ENCODE measurements around the gene DBT.

DBT gene

GRCh38 chr1:100250264-100250663, 630 bp upstream of the DBT start:
- DNase-seq (no peak), ATAC-seq (ENCODE audit: insufficient read depth, low read depth) (no peak)
- no peak for TF ChIP-seq CTCF (IDR thresholded peaks at IDR 0.05; ENCODE audit: borderline replicate concordance, extremely low read depth, low read length, poor library complexity, severe bottlenecking)
- Histone ChIP-seq H3K4me1 (ENCODE audit: insufficient read depth, low read length) (peaks cover 24% of the 10 kb centered on the region), H3K79me2 (ENCODE audit: insufficient read depth, low read length) (peaks cover 33% of the 10 kb centered on the region), H4K20me1 (ENCODE audit: insufficient read depth, low read length) (no peaks in the 10 kb centered on the region), H3K27me3 (ENCODE audit: insufficient read depth, low read length, poor library complexity) (no peaks in the 10 kb centered on the region), H3K9ac (ENCODE audit: low read depth, low read length) (peak overlapping the region; percentile 85), H3K9me3 (ENCODE audit: insufficient read depth, low read length, severe bottlenecking) (no peaks in the 10 kb centered on the region), H3K36me3 (ENCODE audit: insufficient read depth, low read length) (no peaks in the 10 kb centered on the region), H2AFZ (ENCODE audit: low read depth, low read length) (peak overlapping the region; percentile 99), H3K27ac (ENCODE audit: low read length) (peak overlapping the region; percentile 65), H3K4me3 (ENCODE audit: low read depth in 1 of 2, low read length in 2 of 2) (peak overlapping the region; percentile 66 to 72; a peak in 3 of 4 replicates), H3K4me2 (ENCODE audit: insufficient read depth, low read length) (peak overlapping the region; percentile 76)

GRCh38 chr1:100249155-100249536, 488 bp downstream of the DBT start:
- H3K4me3 ChIP-seq (ENCODE audit: low read depth in 1 of 2, low read length in 2 of 2): peak overlapping the region; percentile 66 to 72
- H4K20me1 ChIP-seq (ENCODE audit: insufficient read depth, low read length): no peaks in the 10 kb centered on the region
- no peaks in the 10 kb centered on the region for H3K9me3 ChIP-seq (ENCODE audit: insufficient read depth, low read length, severe bottlenecking)
- ATAC-seq (ENCODE audit: insufficient read depth, low read depth): no peak
- H3K27me3 ChIP-seq (ENCODE audit: insufficient read depth, low read length, poor library complexity): no peaks in the 10 kb centered on the region
- H3K79me2 ChIP-seq (ENCODE audit: insufficient read depth, low read length): peaks cover 43% of the 10 kb centered on the region
- H2AFZ ChIP-seq (ENCODE audit: low read depth, low read length): peak overlapping the region; percentile 99
- no peaks in the 10 kb centered on the region for H3K36me3 ChIP-seq (ENCODE audit: insufficient read depth, low read length)
- H3K27ac ChIP-seq (ENCODE audit: low read length): peak overlapping the region; percentile 94
- TF ChIP-seq EZH2 (IDR thresholded peaks at IDR 0.05; ENCODE audit: borderline replicate concordance, low read depth, low read length, severe bottlenecking): no peak
- no peak for TF ChIP-seq CTCF (IDR thresholded peaks at IDR 0.05; ENCODE audit: borderline replicate concordance, extremely low read depth, low read length, poor library complexity, severe bottlenecking)
- H3K4me1 ChIP-seq (ENCODE audit: insufficient read depth, low read length): peaks cover 24% of the 10 kb centered on the region
- peak overlapping the region; percentile 76 for H3K4me2 ChIP-seq (ENCODE audit: insufficient read depth, low read length)
- peak overlapping the region; percentile 85 for H3K9ac ChIP-seq (ENCODE audit: low read depth, low read length)
- DNase-seq: no peak

- peaks cover 7% of the 10 kb centered on the region; the same call in 1 of the 2 replicates for H3K36me3 ChIP-seq (ENCODE audit: insufficient read depth, low read length)
- H3K9ac ChIP-seq (ENCODE audit: low read depth, low read length): no peak overlapping the region
- no peaks in the 10 kb centered on the region for H3K9me3 ChIP-seq (ENCODE audit: insufficient read depth, low read length, severe bottlenecking)
- H3K4me2 ChIP-seq (ENCODE audit: insufficient read depth, low read length): no peak overlapping the region; the same call in 1 of the 2 replicates
- H3K79me2 ChIP-seq (ENCODE audit: insufficient read depth, low read length): peaks cover 64% of the 10 kb centered on the region
- no peak for TF ChIP-seq EZH2 (IDR thresholded peaks at IDR 0.05; ENCODE audit: borderline replicate concordance, low read depth, low read length, severe bottlenecking)
- no peak for TF ChIP-seq CTCF (IDR thresholded peaks at IDR 0.05; ENCODE audit: borderline replicate concordance, extremely low read depth, low read length, poor library complexity, severe bottlenecking)
- H4K20me1 ChIP-seq (ENCODE audit: insufficient read depth, low read length): no peaks in the 10 kb centered on the region
- no peaks in the 10 kb centered on the region for H3K27me3 ChIP-seq (ENCODE audit: insufficient read depth, low read length, poor library complexity)
- no peak for DNase-seq
- H2AFZ ChIP-seq (ENCODE audit: low read depth, low read length): no peak overlapping the region
- H3K4me1 ChIP-seq (ENCODE audit: insufficient read depth, low read length): peaks cover 24% of the 10 kb centered on the region
- no peak overlapping the region for H3K4me3 ChIP-seq (ENCODE audit: low read depth in 1 of 2, low read length in 2 of 2)
- H3K27ac ChIP-seq (ENCODE audit: low read length): no peak overlapping the region
- ATAC-seq (ENCODE audit: insufficient read depth, low read depth): no peak
Measured at GRCh38 chr1:100246738-100247137, 2.9 kb downstream of the DBT start.

- Histone ChIP-seq H3K36me3 (ENCODE audit: insufficient read depth, low read length) (peaks cover 33% of the 10 kb centered on the region; the same call in 1 of the 2 replicates), H3K9ac (ENCODE audit: low read depth, low read length) (no peak overlapping the region), H3K4me1 (ENCODE audit: insufficient read depth, low read length) (no peaks in the 10 kb centered on the region), H3K27ac (ENCODE audit: low read length) (no peak overlapping the region), H3K9me3 (ENCODE audit: insufficient read depth, low read length, severe bottlenecking) (no peaks in the 10 kb centered on the region), H3K4me3 (ENCODE audit: low read depth in 1 of 2, low read length in 2 of 2) (no peak overlapping the region), H3K79me2 (ENCODE audit: insufficient read depth, low read length) (peaks cover 36% of the 10 kb centered on the region), H2AFZ (ENCODE audit: low read depth, low read length) (no peak overlapping the region), H4K20me1 (ENCODE audit: insufficient read depth, low read length) (no peaks in the 10 kb centered on the region), H3K4me2 (ENCODE audit: insufficient read depth, low read length) (no peak overlapping the region), H3K27me3 (ENCODE audit: insufficient read depth, low read length, poor library complexity) (no peaks in the 10 kb centered on the region)
- TF ChIP-seq CTCF (IDR thresholded peaks at IDR 0.05; ENCODE audit: borderline replicate concordance, extremely low read depth, low read length, poor library complexity, severe bottlenecking): no peak
- TF ChIP-seq EZH2 (IDR thresholded peaks at IDR 0.05; ENCODE audit: borderline replicate concordance, low read depth, low read length, severe bottlenecking): no peak
- DNase-seq (no peak), ATAC-seq (ENCODE audit: insufficient read depth, low read depth) (no peak)
Measured at GRCh38 chr1:100240631-100241030, 9.0 kb downstream of the DBT start.
